Right lobe of liver (tissue), 6 donors: ENCODE data around the gene PFN2. TPM values are rescaled to one million over a fixed set of nuclear protein-coding genes. Genes with fewer than 3 reads are reported as not detected.
"Not testable (repeated sequence)": the region's sequence is repeated elsewhere in the genome, so short reads cannot be mapped to it uniquely, and the experiment has no call there.

Experiments used
- ATAC-seq, 4 donors: fragments of 200-7000 bp; cut with Tn5 transposase; one replicate each; pipeline ENCODE4 v1.9.1; 2020; ENCODE audit warnings: mild to moderate bottlenecking in 4 of 4, moderate library complexity in 4 of 4
- DNase-seq, 3 donors: peaks; one replicate each; pipeline ENCODE4 v3.0.0-alpha.2; 2020
- H3K27ac ChIP-seq, 3 donors: fragments of 200-600 bp; one replicate each; pipeline ENCODE4 v1.8.0; 2022
- H3K27me3 ChIP-seq, 2 donors: fragments of 200-600 bp; one replicate each; pipeline ENCODE4 v1.8.0; 2022
- H3K36me3 ChIP-seq, 4 donors: fragments of 200-600 bp; sonication (generic) in 1 of 4; one replicate each; pipeline versions ENCODE4 v1.5.1 to v1.8.0; 2017 to 2022; ENCODE audit warnings: control low read depth in 1 of 4
- H3K4me1 ChIP-seq, 4 donors: fragments of 200-600 bp; sonication (generic) in 1 of 4; one replicate each; pipeline versions ENCODE4 v1.5.1 to v1.8.0; 2017 to 2022; ENCODE audit warnings: control low read depth in 1 of 4
- H3K4me3 ChIP-seq, 3 donors: fragments of 200-600 bp; one replicate each; pipeline ENCODE4 v1.8.0; 2022
- H3K9me3 ChIP-seq, 4 donors: fragments of 200-600 bp; sonication (generic) in 1 of 4; one replicate each; pipeline versions ENCODE4 v1.5.1 to v1.8.0; 2017 to 2022; ENCODE audit warnings: control low read depth in 1 of 4
- CTCF ChIP-seq, 4 donors: fragments of 200-600 bp in 3 of 4; fragments of 450-650 bp in 1 of 4; IDR thresholded peaks; one replicate each; pipeline versions ENCODE4 v1.5.1 to v1.8.0; 2016 to 2022; ENCODE audit warnings: antibody characterized with exemption in 4 of 4, mild to moderate bottlenecking in 2 of 4
- POLR2A ChIP-seq: fragments of 450-650 bp; IDR thresholded peaks from one replicate; pipeline ENCODE4 v1.6.1; 2017; ENCODE audit warnings: antibody characterized with exemption, mild to moderate bottlenecking
- WGBS: methylation state at CpG from one replicate; pipeline ENCODE4 v1.1.6; 2018; ENCODE audit warnings: low coverage, low lambda C conversion rate; ENCODE audit not compliant: insufficient coverage; ENCODE audit errors: missing lambda C conversion rate; 5-methylcytosine and 5-hydroxymethylcytosine counted together
- intact Hi-C, 2 donors: fragments of 100-400 bp; cut with DNase I; formaldehyde crosslinking; loops; one replicate each; pipeline versions ENCODE4 v1.11.2 to v1.14.1; 2022
- total RNA-seq, 6 experiments: library from RNA; depleted of rRNA in 2 of 6; stranded (reverse); fragments of >200 nt in 2 of 6; fragmentation: NEBNext Ultra II Directional in 3 of 6; extraction: Animal tissue kit (Norgen Biotek cat#: 25700) in 3 of 6; gene quantifications; one replicate each; pipeline versions ENCODE4 v1.1.0 to v1.2.4, GENCODE V29; 2016 to 2023
- donor health status: DM: no; HTN: yes; CAD: no.
- donor health status: DM: no; HTN: no; CAD: no.
- donor health status: DM: no; HTN: no; CAD: no.
- donor health status: DM: no; HTN: yes; CAD: no.
- donor health status: DM: no; HTN: yes; CAD: no.

PFN2 gene
- total RNA-seq, 6 experiments from 2014 or later = 1.9 to 12.6 (median 8.5) TPM

DNA sequence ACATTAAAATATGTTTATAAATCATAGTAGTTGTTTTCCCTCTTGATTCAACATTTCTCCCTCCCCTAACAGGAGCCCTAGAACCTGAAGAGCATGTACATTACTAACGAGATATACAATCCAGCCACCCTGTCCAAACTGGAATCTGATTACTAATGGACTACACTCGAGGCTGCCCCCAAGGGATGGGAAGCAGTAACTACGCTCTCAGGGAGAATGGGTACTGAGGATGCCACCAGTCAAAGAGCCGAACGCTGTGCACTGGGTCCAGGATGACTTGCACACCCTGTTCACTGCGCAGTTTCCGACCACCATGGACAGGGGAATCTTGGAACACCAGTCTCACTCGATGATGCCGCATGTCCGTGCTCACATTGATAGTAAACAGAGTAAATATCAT lies 11.3 kb upstream of the PFN2 start:
- intact Hi-C loops, H3K4me3 ChIP-seq, H3K9me3 ChIP-seq, DNase-seq, H3K36me3 ChIP-seq, H3K27ac ChIP-seq, H3K27me3 ChIP-seq, H3K4me1 ChIP-seq: not testable (repeated sequence)
- WGBS = 60% methylated on average over 3 of the region's 10 CpGs
- TF ChIP-seq CTCF (IDR thresholded peaks at IDR 0.05) = peak in 1 of 4 donors; percentile 6
- peak; percentile 85 to 90 (median 87) for ATAC-seq

GRCh38 chr3:149977386-149977785 lies 6.7 kb upstream of the PFN2 start:
- Histone ChIP-seq H3K9me3 (peaks cover 0 to 2% (median 0%) of the 10 kb centered on the region in 4 donors), H3K36me3 (no peaks in the 10 kb centered on the region), H3K4me3 (no peak overlapping the region), H3K27ac (no peak overlapping the region), H3K27me3 (no peaks in the 10 kb centered on the region), H3K4me1 (no peaks in the 10 kb centered on the region)
- intact Hi-C loops = no loop called here
- no peak for ATAC-seq
- 75% methylated on average over 2 of the region's 2 CpGs for WGBS
- DNase-seq = no peak
- no peak for TF ChIP-seq CTCF (IDR thresholded peaks at IDR 0.05)
- no peak for TF ChIP-seq POLR2A

DNA sequence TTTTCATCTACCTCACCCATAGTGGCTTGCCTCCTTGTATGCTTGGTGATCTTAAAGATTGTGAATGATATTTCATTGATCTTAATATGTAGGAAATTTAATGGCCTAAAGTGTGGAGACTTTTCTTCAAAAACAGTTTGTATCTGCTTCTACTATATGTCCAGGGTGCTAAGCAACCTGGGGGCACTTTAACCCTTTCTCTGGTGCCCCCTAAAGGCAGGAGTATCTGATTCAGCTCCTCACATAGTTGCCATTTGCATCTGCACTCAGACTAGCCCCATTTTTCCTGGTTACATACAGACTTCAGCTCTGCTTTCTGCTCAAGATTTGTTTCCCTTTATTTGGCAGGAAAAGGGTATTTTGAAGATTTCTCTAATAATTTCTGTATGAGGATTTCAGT lies 5.2 kb upstream of the PFN2 start:
- DNase-seq (no peak), ATAC-seq (no peak)
- H3K27ac ChIP-seq = no peak overlapping the region
- H3K4me3 ChIP-seq = no peak overlapping the region
- no peaks in the 10 kb centered on the region for H3K36me3 ChIP-seq
- intact Hi-C loops = no loop called here
- peaks cover 0 to 2% (median 0%) of the 10 kb centered on the region in 4 donors for H3K9me3 ChIP-seq
- no peaks in the 10 kb centered on the region for H3K27me3 ChIP-seq
- TF ChIP-seq CTCF (IDR thresholded peaks at IDR 0.05) (no peak), POLR2A (no peak)
- peaks cover 0 to 5% (median 0%) of the 10 kb centered on the region in 4 donors for H3K4me1 ChIP-seq

- Histone ChIP-seq H3K27ac (peak overlapping the region in 2 of 3 donors; percentile 45 to 57), H3K4me1 (peaks cover 0 to 17% (median 0%) of the 10 kb centered on the region in 4 donors), H3K27me3 (no peaks in the 10 kb centered on the region), H3K9me3 (no peaks in the 10 kb centered on the region), H3K4me3 (peak overlapping the region; percentile 68 to 87 (median 76)), H3K36me3 (no peaks in the 10 kb centered on the region)
- 1% methylated on average over 24 of the region's 42 CpGs for WGBS
- peak; percentile 33 to 51 (median 48) for ATAC-seq
- DNase-seq = peak; percentile 49 to 67 (median 57)
- no peak for TF ChIP-seq CTCF (IDR thresholded peaks at IDR 0.05)
- intact Hi-C loops = no loop called here
Observed at GRCh38 chr3:149971403-149972075, 844 bp upstream of the PFN2 start.
